Esophagus muscularis mucosa (tissue), 4 donors: ENCODE measurements around the gene GRID2. TPM values are rescaled to one million over a fixed set of nuclear protein-coding genes. Genes with fewer than 3 reads are reported as not detected.
"Not testable (repeated sequence)": the region's sequence is repeated elsewhere in the genome, so short reads cannot be mapped to it uniquely, and the experiment has no call there.

Source experiments
- DNase-seq: peaks from one replicate; pipeline ENCODE4 v3.0.0-alpha.2; 2017; ENCODE audit errors: extremely low spot score
- H3K27ac ChIP-seq, 4 donors: fragments of 200-600 bp; sonication (generic); replicated peaks in 1 of 4; 1 replicate in 3 of 4; 2 replicates in 1 of 4; pipeline ENCODE4 v1.5.1; 2016 to 2019; ENCODE audit warnings: mild to moderate bottlenecking in 1 of 4
- H3K27me3 ChIP-seq, 4 donors: fragments of 200-600 bp; sonication (generic); one replicate each; pipeline versions ENCODE4 v1.5.1 to v1.6.0; 2016 to 2019
- H3K36me3 ChIP-seq, 4 donors: fragments of 200-600 bp; sonication (generic); one replicate each; pipeline ENCODE4 v1.5.1; 2016 to 2019
- H3K4me1 ChIP-seq, 4 donors: fragments of 200-600 bp; sonication (generic); one replicate each; pipeline ENCODE4 v1.5.1; 2016 to 2019
- H3K4me3 ChIP-seq, 4 donors: fragments of 200-600 bp; sonication (generic); 1 replicate in 2 of 4; 2 replicates in 2 of 4; pipeline ENCODE4 v1.5.1; 2016 to 2019; ENCODE audit warnings: mild to moderate bottlenecking in 4 of 4, moderate library complexity in 1 of 4
- H3K9me3 ChIP-seq, 4 donors: fragments of 200-600 bp; sonication (generic); 1 replicate in 3 of 4; 2 replicates in 1 of 4; pipeline ENCODE4 v1.5.1; 2016 to 2019
- CTCF ChIP-seq, 3 experiments: fragments of 200-600 bp in 2 of 3; fragments of 450-650 bp in 1 of 3; sonication (generic) in 2 of 3; IDR thresholded peaks; one replicate each; pipeline ENCODE4 v1.5.1; 2017 to 2019; ENCODE audit warnings: antibody characterized with exemption in 3 of 3, mild to moderate bottlenecking in 2 of 3, moderate library complexity in 1 of 3
- EP300 ChIP-seq: sonication (generic); formaldehyde crosslinking; IDR thresholded peaks from one replicate; pipeline ENCODE4 v1.6.1; 2017; ENCODE audit warnings: antibody characterized with exemption
- POLR2A ChIP-seq: fragments of 450-650 bp; IDR thresholded peaks from one replicate; pipeline ENCODE4 v1.6.1; 2017; ENCODE audit warnings: antibody characterized with exemption, moderate library complexity, mild to moderate bottlenecking, low read depth
- POLR2AphosphoS5 ChIP-seq, 2 donors: sonication (generic); formaldehyde crosslinking; IDR thresholded peaks; one replicate each; pipeline ENCODE4 v1.6.1; 2017; ENCODE audit warnings: antibody characterized with exemption in 2 of 2
- WGBS: methylation state at CpG from one replicate; pipeline ENCODE4 v1.1.5; 2018; 5-methylcytosine and 5-hydroxymethylcytosine counted together
- intact Hi-C: fragments of 100-400 bp; cut with DNase I; formaldehyde crosslinking; loops from one replicate; pipeline ENCODE4 v1.15.1; 2023
- total RNA-seq, 4 donors: library from RNA; depleted of rRNA; stranded (reverse); fragments of >200 nt; gene quantifications; one replicate each; pipeline versions ENCODE4 v1.1.0 to v1.2.1, GENCODE V29; 2016

The GRID2 gene
- total RNA-seq, 4 donors from 2014 or later, result 0.06 to 0.17 TPM; not detected in 2

- Histone ChIP-seq H3K27me3 (no peaks in the 10 kb centered on the region), H3K27ac (no peak overlapping the region), H3K4me1 (no peaks in the 10 kb centered on the region), H3K9me3 (no peaks in the 10 kb centered on the region), H3K36me3 (no peaks in the 10 kb centered on the region), H3K4me3 (no peak overlapping the region)
- 91% methylated on average over 3 of the region's 4 CpGs for WGBS
- DNase-seq, result no peak
- no peak for TF ChIP-seq POLR2AphosphoS5 (IDR thresholded peaks at IDR 0.05)
- no peak for TF ChIP-seq EP300
- TF ChIP-seq POLR2A, result no peak
- no peak for TF ChIP-seq CTCF (IDR thresholded peaks at IDR 0.05)
- intact Hi-C loops, result no loop called here
Observed at GRCh38 chr4:93355411-93355810, 1051.6 kb downstream of the GRID2 start.

- TF ChIP-seq POLR2AphosphoS5 (IDR thresholded peaks at IDR 0.05) (no peak), POLR2A (no peak), CTCF (IDR thresholded peaks at IDR 0.05) (no peak), EP300 (no peak)
- WGBS, result 93% methylated on average over 3 of the region's 3 CpGs
- H3K4me1 ChIP-seq, result no peaks in the 10 kb centered on the region
- intact Hi-C loops, result no loop called here
- H3K27ac ChIP-seq, result no peak overlapping the region
- no peaks in the 10 kb centered on the region for H3K36me3 ChIP-seq
- no peaks in the 10 kb centered on the region for H3K27me3 ChIP-seq
- DNase-seq, result no peak
- H3K4me3 ChIP-seq, result no peak overlapping the region
- H3K9me3 ChIP-seq, result peaks cover 0 to 6% (median 0%) of the 10 kb centered on the region in 4 donors
Observed at GRCh38 chr4:93359586-93359985, 1055.8 kb downstream of the GRID2 start.

DNA sequence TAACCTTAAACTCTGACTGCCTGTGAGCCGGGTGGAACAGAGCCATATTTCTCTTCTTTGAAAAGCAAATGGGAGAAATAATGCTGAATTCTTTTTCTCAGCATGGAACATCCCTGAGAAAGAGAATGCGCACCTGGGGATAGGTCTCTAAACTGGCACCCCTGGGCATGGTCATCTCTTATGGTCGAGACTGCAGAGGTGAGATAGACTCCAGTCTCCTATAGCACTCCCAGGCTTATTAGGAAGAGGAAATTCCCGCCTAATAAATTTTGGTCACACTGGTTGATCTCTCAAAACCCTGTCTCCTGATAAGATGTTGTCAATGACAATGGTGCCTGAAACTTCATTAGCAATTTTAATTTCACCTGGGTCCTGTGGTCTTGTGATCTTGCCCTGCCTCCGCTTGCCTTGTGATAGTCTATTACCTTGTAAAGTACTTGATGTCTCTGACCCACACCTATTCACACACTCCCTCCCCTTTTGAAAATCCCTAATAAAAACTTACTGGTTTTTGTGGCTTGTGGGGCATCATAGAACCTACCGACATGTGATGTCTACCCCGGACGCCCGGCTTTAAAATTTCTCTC lies 1062.5 kb downstream of the GRID2 start:
- H3K9me3 ChIP-seq, H3K36me3 ChIP-seq, H3K27me3 ChIP-seq, H3K4me1 ChIP-seq, H3K4me3 ChIP-seq, H3K27ac ChIP-seq, intact Hi-C loops, DNase-seq: not testable (repeated sequence)
- WGBS, result 93% methylated on average over 9 of the region's 9 CpGs

- Histone ChIP-seq H3K4me3 (no peak overlapping the region), H3K4me1 (no peaks in the 10 kb centered on the region), H3K27me3 (no peaks in the 10 kb centered on the region), H3K36me3 (no peaks in the 10 kb centered on the region), H3K27ac (no peak overlapping the region), H3K9me3 (peaks cover 0 to 3% (median 0%) of the 10 kb centered on the region in 4 donors)
- intact Hi-C loops, result no loop called here
- TF ChIP-seq EP300 (no peak), POLR2A (no peak), CTCF (IDR thresholded peaks at IDR 0.05) (no peak), POLR2AphosphoS5 (IDR thresholded peaks at IDR 0.05) (no peak)
- DNase-seq, result no peak
- WGBS, result 69% methylated on average over 4 of the region's 4 CpGs
Observed at GRCh38 chr4:93368968-93369367, 1065.2 kb downstream of the GRID2 start.

DNA sequence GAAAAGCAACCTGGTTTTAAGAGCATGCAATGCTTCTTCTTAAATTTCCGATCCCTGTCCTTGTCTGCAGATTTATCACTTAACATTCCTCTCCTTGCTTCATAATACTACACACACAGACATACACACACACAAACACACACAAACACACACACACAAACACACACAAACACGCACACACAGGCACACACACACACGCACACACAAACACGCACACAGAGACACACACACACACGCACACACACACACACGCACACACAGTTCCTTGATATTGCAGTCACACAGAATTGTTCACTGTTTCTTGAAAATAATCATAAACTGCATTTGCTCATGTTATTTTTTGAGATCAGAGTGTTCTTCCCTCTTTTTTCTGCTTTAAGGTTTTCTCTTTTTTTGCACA lies 1066.5 kb downstream of the GRID2 start:
- no peaks in the 10 kb centered on the region for H3K36me3 ChIP-seq
- TF ChIP-seq EP300 (no peak), CTCF (IDR thresholded peaks at IDR 0.05) (no peak), POLR2AphosphoS5 (IDR thresholded peaks at IDR 0.05) (no peak), POLR2A (no peak)
- no peak overlapping the region for H3K4me3 ChIP-seq
- no peak overlapping the region for H3K27ac ChIP-seq
- no peaks in the 10 kb centered on the region for H3K4me1 ChIP-seq
- no peaks in the 10 kb centered on the region for H3K27me3 ChIP-seq
- no peak for DNase-seq
- H3K9me3 ChIP-seq, result no peaks in the 10 kb centered on the region
- WGBS, result 88% methylated on average over 6 of the region's 6 CpGs
- intact Hi-C loops, result no loop called here
